Fibroblast of lung (primary cell): ENCODE results near the gene SVEP1. TPM values are rescaled to one million over a fixed set of nuclear protein-coding genes. Genes with fewer than 3 reads are reported as not detected.

Experiments
- DNase-seq, 2 donors: peaks; one replicate each; pipeline versions ENCODE4 v3.0.0 to v3.0.0-alpha.2; 2010; ENCODE audit warnings: low read depth in 2 of 2
- H2AFZ ChIP-seq: 2 replicates; pipeline ENCODE4 v1.5.1; 2012; ENCODE audit warnings: low read length, control low read depth, inconsistent platforms
- H3K27ac ChIP-seq: 2 replicates; pipeline ENCODE4 v1.5.1; 2011; ENCODE audit warnings: low read length, control low read depth; ENCODE audit not compliant: insufficient read depth
- H3K27me3 ChIP-seq: 2 replicates; pipeline ENCODE4 v1.5.1; 2011; ENCODE audit warnings: mild to moderate bottlenecking, low read length; ENCODE audit not compliant: control insufficient read depth, insufficient read depth
- H3K36me3 ChIP-seq: 2 replicates; pipeline ENCODE4 v1.5.1; 2011; ENCODE audit warnings: low read length; ENCODE audit not compliant: control insufficient read depth, insufficient read depth
- H3K4me1 ChIP-seq: 2 replicates; pipeline ENCODE4 v1.5.1; 2011; ENCODE audit warnings: low read length; ENCODE audit not compliant: control insufficient read depth, insufficient read depth; ENCODE audit errors: extremely low read depth
- H3K4me2 ChIP-seq: 2 replicates; pipeline ENCODE4 v1.5.1; 2011; ENCODE audit warnings: low read length, control low read depth; ENCODE audit not compliant: insufficient read depth; ENCODE audit errors: extremely low read depth
- H3K4me3 ChIP-seq, 4 experiments: fragments of 200-600 bp in 1 of 4; sonication (generic) in 1 of 4; replicated peaks in 1 of 4; 2 replicates each; pipeline ENCODE4 v1.5.1; 2011 to 2016; ENCODE audit warnings: low read length in 4 of 4, low read depth in 3 of 4, mild to moderate bottlenecking in 3 of 4, control low read depth in 2 of 4, inconsistent platforms in 1 of 4, mixed read lengths in 1 of 4; ENCODE audit not compliant: insufficient read depth in 1 of 4; ENCODE audit errors: control extremely low read depth in 1 of 4
- H3K79me2 ChIP-seq: 2 replicates; pipeline ENCODE4 v1.5.1; 2012; ENCODE audit warnings: mild to moderate bottlenecking, low read length, inconsistent platforms; ENCODE audit not compliant: control insufficient read depth, insufficient read depth
- H3K9ac ChIP-seq: 2 replicates; pipeline ENCODE4 v1.5.1; 2011; ENCODE audit warnings: mild to moderate bottlenecking, low read length, control low read depth; ENCODE audit not compliant: insufficient read depth
- H3K9me3 ChIP-seq: 2 replicates; pipeline ENCODE4 v1.5.1; 2012; ENCODE audit warnings: low read depth, low read length; ENCODE audit not compliant: control insufficient read depth, insufficient read depth
- H4K20me1 ChIP-seq: 2 replicates; pipeline ENCODE4 v1.5.1; 2011; ENCODE audit warnings: low read length; ENCODE audit not compliant: control insufficient read depth, insufficient read depth; ENCODE audit errors: extremely low read depth
- CTCF ChIP-seq, 2 donors: IDR thresholded peaks in 1 of 2; conservative IDR thresholded peaks in 1 of 2; 1 replicate in 1 of 2; 2 replicates in 1 of 2; pipeline ENCODE4 v1.5.1; 2011 to 2012; ENCODE audit warnings: low read length in 2 of 2, control low read depth in 1 of 2, inconsistent platforms in 1 of 2, low read depth in 1 of 2, mild to moderate bottlenecking in 1 of 2
- EZH2 ChIP-seq: IDR thresholded peaks from 2 replicates; pipeline ENCODE4 v1.5.1; 2012; ENCODE audit warnings: low read length, control low read depth, mild to moderate bottlenecking; ENCODE audit errors: missing control alignments
- polyA plus RNA-seq, 2 donors: library from polyadenylated mRNA; depleted of rRNA in 1 of 2; stranded (reverse) in 1 of 2; unstranded in 1 of 2; fragments of >200 nt; gene quantifications; 2 replicates each; pipeline ENCODE4 v1.2.1, GENCODE V29; 2011 to 2012; ENCODE audit warnings: missing spikeins in 1 of 2
- total RNA-seq: library from RNA; depleted of rRNA; stranded (reverse); fragments of >200 nt; gene quantifications from 2 replicates; pipeline ENCODE4 v1.2.1, GENCODE V29; 2014

The SVEP1 gene
- total and polyA plus RNA-seq, 2 donors (not counting 1 experiment from before 2014, with no cell fraction given), result 46.3 to 96.9 TPM

- Histone ChIP-seq H3K79me2 (no peaks in the 10 kb centered on the region), H3K36me3 (peaks cover 2% of the 10 kb centered on the region), H3K9me3 (no peaks in the 10 kb centered on the region), H3K9ac (no peak overlapping the region), H3K4me2 (no peak overlapping the region), H3K27ac (no peak overlapping the region), H3K27me3 (no peaks in the 10 kb centered on the region), H2AFZ (no peak overlapping the region), H3K4me1 (no peaks in the 10 kb centered on the region), H3K4me3 (no peak overlapping the region), H4K20me1 (no peaks in the 10 kb centered on the region)
- no peak for DNase-seq
- TF ChIP-seq CTCF (conservative IDR thresholded peaks at IDR 0.05 in 1 of 2, IDR thresholded peaks at IDR 0.05 in 1 of 2; ENCODE audit: low read depth in 1 of 2, low read length in 2 of 2) (no peak), EZH2 (no peak)
Measured at GRCh38 chr9:110457245-110457644, 122.3 kb downstream of the SVEP1 start.

DNA sequence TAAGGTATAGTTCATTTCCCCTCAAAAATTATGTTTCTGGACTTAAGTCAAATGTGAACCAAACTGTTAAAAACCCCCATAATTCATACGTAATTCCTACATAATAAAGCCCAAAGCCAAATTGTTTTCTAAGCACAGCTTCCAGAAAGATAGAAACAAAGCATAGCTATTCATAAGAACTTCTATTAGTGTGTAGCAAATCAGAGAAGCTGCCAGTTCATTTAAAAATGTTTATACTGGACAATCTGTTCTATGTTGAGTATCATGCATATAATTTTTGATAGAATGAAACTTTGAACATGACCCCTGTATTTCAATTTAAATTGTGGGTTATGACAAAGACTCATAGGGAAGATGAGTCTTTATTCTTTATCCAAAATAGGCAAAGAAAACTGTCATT, 122.9 kb downstream of the SVEP1 start:
- Histone ChIP-seq H3K27me3 (no peaks in the 10 kb centered on the region), H3K4me1 (no peaks in the 10 kb centered on the region), H4K20me1 (no peaks in the 10 kb centered on the region), H3K9me3 (no peaks in the 10 kb centered on the region), H3K79me2 (no peaks in the 10 kb centered on the region), H3K4me2 (no peak overlapping the region), H3K27ac (no peak overlapping the region), H3K36me3 (peaks cover 2% of the 10 kb centered on the region), H3K9ac (no peak overlapping the region), H3K4me3 (no peak overlapping the region), H2AFZ (no peak overlapping the region)
- no peak for DNase-seq
- TF ChIP-seq EZH2, result no peak
- no peak for TF ChIP-seq CTCF (conservative IDR thresholded peaks at IDR 0.05 in 1 of 2, IDR thresholded peaks at IDR 0.05 in 1 of 2; ENCODE audit: low read depth in 1 of 2, low read length in 2 of 2)

- no peak overlapping the region for H3K4me3 ChIP-seq
- no peaks in the 10 kb centered on the region for H3K27me3 ChIP-seq
- no peaks in the 10 kb centered on the region for H3K4me1 ChIP-seq
- H2AFZ ChIP-seq, result no peak overlapping the region
- H3K4me2 ChIP-seq, result no peak overlapping the region
- DNase-seq, result no peak
- no peak overlapping the region for H3K27ac ChIP-seq
- H3K9me3 ChIP-seq, result no peaks in the 10 kb centered on the region
- H3K9ac ChIP-seq, result no peak overlapping the region
- no peak for TF ChIP-seq EZH2
- TF ChIP-seq CTCF (conservative IDR thresholded peaks at IDR 0.05 in 1 of 2, IDR thresholded peaks at IDR 0.05 in 1 of 2; ENCODE audit: low read depth in 1 of 2, low read length in 2 of 2), result no peak
- peaks cover 2% of the 10 kb centered on the region for H3K36me3 ChIP-seq
- H3K79me2 ChIP-seq, result no peaks in the 10 kb centered on the region
- H4K20me1 ChIP-seq, result no peaks in the 10 kb centered on the region
Measured at GRCh38 chr9:110455860-110456259, 123.7 kb downstream of the SVEP1 start.
